Nephron (organoid): Measurements from ENCODE around the gene RIOX2.

Experiments used
- H3K27ac Mint-ChIP-seq, 3 experiments: 2 replicates each; pipeline ENCODE4 v1.8.0; 2020; ENCODE audit warnings: mixed read lengths in 3 of 3, mild to moderate bottlenecking in 2 of 3, moderate library complexity in 1 of 3
- H3K27me3 Mint-ChIP-seq: 2 replicates; pipeline ENCODE4 v1.8.0; 2021; ENCODE audit warnings: low read depth, mild to moderate bottlenecking, moderate library complexity, mixed read lengths
- H3K36me3 Mint-ChIP-seq: 2 replicates; pipeline ENCODE4 v1.8.0; 2020; ENCODE audit warnings: low read depth, mixed read lengths
- H3K4me1 Mint-ChIP-seq: 2 replicates; pipeline ENCODE4 v1.8.0; 2020; ENCODE audit warnings: mixed read lengths
- H3K4me3 Mint-ChIP-seq, 3 experiments: 2 replicates each; pipeline ENCODE4 v1.8.0; 2020; ENCODE audit warnings: mild to moderate bottlenecking in 3 of 3, mixed read lengths in 3 of 3, moderate library complexity in 2 of 3
- H3K9me3 Mint-ChIP-seq: 2 replicates; pipeline ENCODE4 v1.8.0; 2020; ENCODE audit warnings: mixed read lengths
- CTCF ChIP-seq, 3 experiments: fragments of 200-600 bp; sonication (generic); IDR thresholded peaks; one replicate each; pipeline ENCODE4 v1.5.0; 2021; ENCODE audit warnings: antibody characterized with exemption in 3 of 3; ENCODE audit not compliant: unreplicated experiment in 3 of 3

Gene RIOX2

GRCh38 chr3:98003306-98003969 is 31.2 kb upstream of the RIOX2 start:
- TF ChIP-seq CTCF (IDR thresholded peaks at IDR 0.05; ENCODE audit: unreplicated experiment in 3 of 3), result no peak
- H3K27ac Mint-ChIP-seq, result no peak overlapping the region
- H3K9me3 Mint-ChIP-seq, result no peaks in the 10 kb centered on the region
- H3K4me3 Mint-ChIP-seq, result no peak overlapping the region
- H3K4me1 Mint-ChIP-seq, result no peaks in the 10 kb centered on the region
- no peaks in the 10 kb centered on the region for H3K36me3 Mint-ChIP-seq
- no peaks in the 10 kb centered on the region for H3K27me3 Mint-ChIP-seq

- TF ChIP-seq CTCF (IDR thresholded peaks at IDR 0.05; ENCODE audit: unreplicated experiment in 3 of 3), result no peak
- Mint-ChIP-seq H3K9me3 (no peaks in the 10 kb centered on the region), H3K27me3 (no peaks in the 10 kb centered on the region), H3K27ac (no peak overlapping the region), H3K4me3 (no peak overlapping the region), H3K4me1 (no peaks in the 10 kb centered on the region), H3K36me3 (no peaks in the 10 kb centered on the region)
These were observed 30.5 kb upstream of the RIOX2 start for GRCh38 chr3:98002717-98003116.

GRCh38 chr3:97999994-98000393 is 27.8 kb upstream of the RIOX2 start:
- H3K36me3 Mint-ChIP-seq, result no peaks in the 10 kb centered on the region
- H3K27ac Mint-ChIP-seq, result no peak overlapping the region
- TF ChIP-seq CTCF (IDR thresholded peaks at IDR 0.05; ENCODE audit: unreplicated experiment in 3 of 3), result no peak
- H3K4me1 Mint-ChIP-seq, result no peaks in the 10 kb centered on the region
- H3K9me3 Mint-ChIP-seq, result no peaks in the 10 kb centered on the region
- no peaks in the 10 kb centered on the region for H3K27me3 Mint-ChIP-seq
- H3K4me3 Mint-ChIP-seq, result no peak overlapping the region

GRCh38 chr3:97999103-97999502 is 26.9 kb upstream of the RIOX2 start:
- Mint-ChIP-seq H3K36me3 (no peaks in the 10 kb centered on the region), H3K4me3 (no peak overlapping the region), H3K4me1 (no peaks in the 10 kb centered on the region), H3K9me3 (no peaks in the 10 kb centered on the region), H3K27me3 (no peaks in the 10 kb centered on the region), H3K27ac (no peak overlapping the region)
- TF ChIP-seq CTCF (IDR thresholded peaks at IDR 0.05; ENCODE audit: unreplicated experiment in 3 of 3), result no peak

GRCh38 chr3:97996988-97997387 is 24.8 kb upstream of the RIOX2 start:
- H3K27me3 Mint-ChIP-seq, result no peaks in the 10 kb centered on the region
- no peaks in the 10 kb centered on the region for H3K4me1 Mint-ChIP-seq
- no peak overlapping the region for H3K27ac Mint-ChIP-seq
- no peaks in the 10 kb centered on the region for H3K9me3 Mint-ChIP-seq
- TF ChIP-seq CTCF (IDR thresholded peaks at IDR 0.05; ENCODE audit: unreplicated experiment in 3 of 3), result no peak
- no peak overlapping the region for H3K4me3 Mint-ChIP-seq
- no peaks in the 10 kb centered on the region for H3K36me3 Mint-ChIP-seq

GRCh38 chr3:97994328-97994945 is 22.2 kb upstream of the RIOX2 start:
- Mint-ChIP-seq H3K4me1 (no peaks in the 10 kb centered on the region), H3K36me3 (no peaks in the 10 kb centered on the region), H3K27ac (no peak overlapping the region), H3K9me3 (no peaks in the 10 kb centered on the region), H3K4me3 (no peak overlapping the region), H3K27me3 (no peaks in the 10 kb centered on the region)
- no peak for TF ChIP-seq CTCF (IDR thresholded peaks at IDR 0.05; ENCODE audit: unreplicated experiment in 3 of 3)
